ENCODE data around the gene TKFC.

DNA sequence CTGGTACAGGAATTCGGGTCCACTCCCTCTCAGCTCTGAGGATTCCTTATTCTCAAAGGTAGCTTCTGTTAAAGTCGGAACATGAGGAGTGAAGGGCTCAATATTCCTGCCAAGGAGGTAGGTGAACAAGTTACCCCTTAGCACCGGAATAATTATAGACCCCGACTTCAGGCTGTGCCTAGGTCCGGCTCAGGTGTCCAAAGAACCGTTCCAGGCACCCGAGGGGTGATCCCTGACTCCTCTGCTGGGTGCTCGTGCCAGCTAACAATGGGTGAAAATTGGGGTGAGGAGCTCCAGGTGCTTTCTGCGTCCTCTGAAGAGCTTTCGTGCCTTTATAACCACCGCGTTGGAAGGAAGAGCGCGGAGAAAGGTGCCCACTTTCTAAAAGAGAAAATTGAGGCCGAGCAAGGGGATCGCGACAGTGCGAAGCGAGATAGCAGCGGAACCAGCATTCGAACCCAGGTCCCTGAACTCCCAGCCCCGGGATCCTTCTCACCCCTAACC is 28.3 kb downstream of the TKFC start:
- no peak for TF ChIP-seq POLR2A (IDR thresholded peaks at IDR 0.05; ENCODE audit: low read length)
- no peak for TF ChIP-seq GATA1 (IDR thresholded peaks at IDR 0.05; ENCODE audit: low read depth, low read length)

Data from erythroblast (primary cell).